ENCODE data around the gene USF3. TPM values are rescaled to one million over a fixed set of nuclear protein-coding genes. Genes with fewer than 3 reads are reported as not detected.
A peak's percentile ranks its signal among the peaks of the same experiment; 100 is the strongest.
"Not testable (repeated sequence)": the region's sequence is repeated elsewhere in the genome, so short reads cannot be mapped to it uniquely, and the experiment has no call there.

Gene USF3
- total RNA-seq, 1 donor from 2014 or later, result 6.4 TPM

- DNase-seq (ENCODE audit: low read depth), result no peak
- no peak overlapping the region for H3K4me3 ChIP-seq (ENCODE audit: low read depth, low read length)
- no peak for TF ChIP-seq CTCF (conservative IDR thresholded peaks at IDR 0.05; ENCODE audit: low read depth, low read length)
These were observed 57.5 kb downstream of the USF3 start for GRCh38 chr3:113638910-113639309.

GRCh38 chr3:113637756-113638155 is 58.7 kb downstream of the USF3 start:
- TF ChIP-seq CTCF (conservative IDR thresholded peaks at IDR 0.05; ENCODE audit: low read depth, low read length), result no peak
- no peak for DNase-seq (ENCODE audit: low read depth)
- no peak overlapping the region for H3K4me3 ChIP-seq (ENCODE audit: low read depth, low read length)

DNA sequence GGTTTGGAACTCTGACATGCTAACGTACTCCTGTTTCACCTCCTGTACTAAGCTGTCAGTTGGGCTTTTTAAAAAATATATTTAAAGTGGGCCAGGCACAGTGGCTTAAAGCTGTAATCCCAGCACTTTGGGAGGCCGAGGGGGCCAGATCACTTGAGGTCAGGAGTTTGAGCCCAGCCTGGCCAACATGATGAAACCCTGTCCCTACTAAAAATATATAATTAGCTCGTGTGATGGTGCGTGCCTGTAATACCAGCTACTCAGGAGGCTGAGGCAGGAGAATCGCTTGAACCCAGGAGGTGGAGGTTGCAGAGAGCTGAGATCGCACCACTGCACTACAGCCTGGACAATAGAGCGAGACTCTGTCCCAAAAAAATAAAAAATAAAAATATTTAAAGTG is 60.4 kb downstream of the USF3 start:
- not testable (repeated sequence) for H3K4me3 ChIP-seq (ENCODE audit: low read depth, low read length); DNase-seq (ENCODE audit: low read depth)

DNA sequence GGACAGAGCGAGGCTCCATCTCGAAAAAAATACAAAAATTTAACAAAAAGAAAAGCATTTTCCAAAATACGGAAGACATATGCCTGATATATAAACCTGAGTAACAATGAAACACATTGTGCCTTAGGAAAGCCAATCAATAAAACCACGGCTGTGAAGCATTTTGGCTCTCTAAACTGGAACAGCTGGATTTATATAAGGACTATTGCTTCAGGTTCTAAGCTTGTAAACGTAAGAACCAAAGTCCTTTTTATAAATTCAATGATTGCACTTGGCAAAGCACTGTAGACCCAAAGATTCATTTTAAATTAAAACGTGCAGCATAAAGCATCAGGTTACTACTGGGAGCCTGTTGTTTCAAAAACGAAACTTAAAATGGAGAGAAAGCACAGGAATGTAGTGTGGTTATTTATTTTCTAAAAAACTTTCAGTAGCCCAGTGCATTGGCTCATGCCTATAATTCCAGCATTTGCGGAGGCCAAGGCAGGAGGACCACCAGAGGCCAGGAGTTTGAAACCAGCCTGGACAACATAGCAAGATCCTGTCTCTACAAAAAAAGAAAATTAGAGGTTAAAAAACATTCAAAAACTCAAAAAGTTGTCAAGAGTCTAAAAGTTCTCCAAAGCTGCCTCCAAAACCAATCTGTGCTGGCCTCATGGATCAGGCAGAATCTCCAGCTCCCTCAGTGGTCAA is 61.5 kb downstream of the USF3 start:
- no peak for DNase-seq (ENCODE audit: low read depth)
- H3K4me3 ChIP-seq (ENCODE audit: low read depth, low read length), result no peak overlapping the region
- TF ChIP-seq CTCF (conservative IDR thresholded peaks at IDR 0.05; ENCODE audit: low read depth, low read length), result no peak

DNA sequence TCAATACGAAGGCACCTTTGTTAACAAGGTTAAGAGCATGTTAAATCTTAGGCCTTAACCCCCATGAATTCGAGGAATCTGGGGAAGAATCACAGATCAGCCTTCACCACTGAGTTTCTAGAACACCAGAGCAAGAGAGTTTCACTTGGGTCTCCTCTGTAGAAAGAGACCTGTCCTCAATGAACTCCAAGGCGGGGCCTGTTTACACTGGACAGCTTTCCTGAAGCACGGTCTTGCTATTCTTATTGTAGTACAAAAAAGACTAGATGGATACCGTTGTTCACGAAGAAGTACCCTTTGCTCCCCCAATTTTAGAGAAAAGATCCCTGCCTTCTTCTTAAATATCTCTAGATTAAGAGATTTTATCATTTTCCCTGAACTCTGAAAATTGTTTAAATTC is 64.9 kb downstream of the USF3 start:
- TF ChIP-seq CTCF (conservative IDR thresholded peaks at IDR 0.05; ENCODE audit: low read depth, low read length), result no peak
- H3K4me3 ChIP-seq (ENCODE audit: low read depth, low read length), result no peak overlapping the region
- DNase-seq (ENCODE audit: low read depth), result no peak

DNA sequence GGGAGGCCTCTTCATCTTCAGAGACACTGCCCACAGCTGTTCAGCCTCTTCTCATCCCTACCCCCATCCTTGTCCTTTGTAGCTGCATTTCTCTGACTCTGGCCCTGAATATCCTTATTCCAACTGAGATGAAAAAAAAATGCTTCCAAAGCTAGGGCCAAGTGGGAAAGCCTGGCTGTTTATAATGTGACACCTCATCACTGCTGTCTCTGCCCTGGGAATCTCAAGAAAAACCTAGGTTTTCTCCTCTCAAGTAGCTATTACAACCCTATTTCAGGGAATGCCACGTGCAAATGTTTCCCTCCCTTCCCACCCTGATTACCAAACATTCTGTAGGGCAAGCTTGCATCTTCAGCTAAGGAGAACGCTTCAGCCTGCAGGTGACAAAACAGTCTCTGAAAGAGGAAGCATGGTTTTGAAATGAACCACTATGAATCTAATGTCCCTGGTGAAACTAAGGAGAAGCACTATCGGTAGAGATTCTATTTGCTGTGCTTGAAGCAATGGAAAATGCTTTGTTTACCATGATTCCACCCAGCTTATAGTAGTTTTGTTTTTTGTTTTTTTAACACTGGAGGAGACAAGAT is 65.4 kb downstream of the USF3 start:
- TF ChIP-seq CTCF (conservative IDR thresholded peaks at IDR 0.05; ENCODE audit: low read depth, low read length), result no peak
- DNase-seq (ENCODE audit: low read depth), result no peak
- H3K4me3 ChIP-seq (ENCODE audit: low read depth, low read length), result no peak overlapping the region

DNA sequence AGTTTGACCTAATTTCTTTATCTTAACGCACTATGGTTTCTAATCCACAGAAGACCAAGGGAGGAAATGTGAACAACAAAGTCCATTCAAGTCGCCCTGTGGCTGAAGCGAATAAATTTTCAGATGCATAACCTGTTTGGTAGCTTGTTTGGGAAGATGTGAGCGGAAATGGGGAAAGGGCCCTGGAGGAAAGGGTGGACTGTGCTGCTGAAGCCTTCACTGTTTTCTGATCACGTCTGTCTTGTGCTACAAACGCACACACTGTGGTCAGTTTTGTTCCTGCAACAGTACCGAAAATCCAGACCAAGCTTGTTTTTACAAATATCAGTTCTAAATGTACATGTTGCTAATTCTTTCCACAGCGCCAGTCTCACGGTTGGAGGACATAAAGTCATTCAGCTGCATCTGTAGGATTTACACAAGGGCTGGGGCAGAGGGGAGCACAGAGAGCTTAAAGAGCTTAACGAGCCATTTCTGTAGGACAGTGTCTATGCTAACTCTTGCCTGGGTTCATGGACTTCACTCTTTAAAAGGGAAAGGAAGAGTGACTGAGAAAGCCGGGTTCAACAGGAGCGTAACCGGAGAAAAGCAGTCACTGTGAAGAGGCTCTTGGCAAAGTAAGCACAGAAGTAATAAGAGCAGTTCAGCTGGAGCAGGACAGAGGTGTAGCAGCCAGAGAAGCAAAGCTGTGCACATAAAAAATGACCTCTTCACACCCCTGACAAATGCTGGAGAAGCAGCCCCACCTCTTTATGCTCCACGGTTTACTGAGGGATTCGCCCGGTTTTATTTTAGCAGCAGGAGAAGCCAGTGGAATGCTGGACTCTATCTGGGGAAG is 66.6 kb downstream of the USF3 start:
- H3K4me3 ChIP-seq (ENCODE audit: low read depth, low read length), result peak overlapping the region; percentile 18
- DNase-seq (ENCODE audit: low read depth), result peak; percentile 19
- no peak for TF ChIP-seq CTCF (conservative IDR thresholded peaks at IDR 0.05; ENCODE audit: low read depth, low read length)

Measured in epithelial cell of proximal tubule (primary cell).